ENCODE results near the gene CILP.

- TF ChIP-seq, protein P1, sequence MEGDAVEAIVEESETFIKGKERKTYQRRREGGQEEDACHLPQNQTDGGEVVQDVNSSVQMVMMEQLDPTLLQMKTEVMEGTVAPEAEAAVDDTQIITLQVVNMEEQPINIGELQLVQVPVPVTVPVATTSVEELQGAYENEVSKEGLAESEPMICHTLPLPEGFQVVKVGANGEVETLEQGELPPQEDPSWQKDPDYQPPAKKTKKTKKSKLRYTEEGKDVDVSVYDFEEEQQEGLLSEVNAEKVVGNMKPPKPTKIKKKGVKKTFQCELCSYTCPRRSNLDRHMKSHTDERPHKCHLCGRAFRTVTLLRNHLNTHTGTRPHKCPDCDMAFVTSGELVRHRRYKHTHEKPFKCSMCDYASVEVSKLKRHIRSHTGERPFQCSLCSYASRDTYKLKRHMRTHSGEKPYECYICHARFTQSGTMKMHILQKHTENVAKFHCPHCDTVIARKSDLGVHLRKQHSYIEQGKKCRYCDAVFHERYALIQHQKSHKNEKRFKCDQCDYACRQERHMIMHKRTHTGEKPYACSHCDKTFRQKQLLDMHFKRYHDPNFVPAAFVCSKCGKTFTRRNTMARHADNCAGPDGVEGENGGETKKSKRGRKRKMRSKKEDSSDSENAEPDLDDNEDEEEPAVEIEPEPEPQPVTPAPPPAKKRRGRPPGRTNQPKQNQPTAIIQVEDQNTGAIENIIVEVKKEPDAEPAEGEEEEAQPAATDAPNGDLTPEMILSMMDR (IDR thresholded peaks at IDR 0.05), result no peak
- TF ChIP-seq POLR2AphosphoS5 (IDR thresholded peaks at IDR 0.05), result no peak
- no peak for TF ChIP-seq POLR2A (IDR thresholded peaks at IDR 0.05)
- TF ChIP-seq EP300 (IDR thresholded peaks at IDR 0.05), result no peak
These were observed 14.9 kb upstream of the CILP start for GRCh38 chr15:65226221-65226620.
